NCI-H446 treated with DMSO at 0.1 percent for 48 hours (cell line): ENCODE results near the gene MYB.
A peak's percentile ranks its signal among the peaks of the same experiment; 100 is the strongest.
"Not testable (repeated sequence)": the region's sequence is repeated elsewhere in the genome, so short reads cannot be mapped to it uniquely, and the experiment has no call there.

ENCODE experiments used
- DNase-seq: peaks from one replicate; lab custom pipeline; 2025; lab: John Stamatoyannopoulos, UW

The MYB gene

GRCh38 chr6:135180542-135181332, at the start of gene MYB:
Gene MYB (plus strand): TSS chr6:135181308. CDS start chr6:135181514, 206 bp downstream.
- peak; percentile 47 for DNase-seq

DNA sequence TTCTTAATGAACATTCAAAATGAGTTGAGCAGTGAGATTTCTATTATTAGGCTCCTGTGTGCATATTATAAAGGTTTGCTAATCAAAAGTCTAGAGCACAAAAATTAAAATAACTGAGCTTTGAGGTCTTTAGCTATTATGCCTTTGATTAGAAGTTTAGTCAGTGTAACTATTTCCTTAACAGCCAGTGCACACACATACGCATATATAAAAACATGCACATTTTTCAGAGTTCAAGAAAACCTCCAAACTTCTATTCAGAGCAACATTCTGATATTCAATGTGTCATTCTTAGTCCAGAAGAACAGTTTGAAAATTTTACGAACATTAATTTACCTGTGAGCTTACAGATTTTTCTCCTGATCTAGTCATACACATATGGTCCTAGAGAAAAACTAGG, 48.3 kb upstream of the MYB start:
- no peak for DNase-seq

DNA sequence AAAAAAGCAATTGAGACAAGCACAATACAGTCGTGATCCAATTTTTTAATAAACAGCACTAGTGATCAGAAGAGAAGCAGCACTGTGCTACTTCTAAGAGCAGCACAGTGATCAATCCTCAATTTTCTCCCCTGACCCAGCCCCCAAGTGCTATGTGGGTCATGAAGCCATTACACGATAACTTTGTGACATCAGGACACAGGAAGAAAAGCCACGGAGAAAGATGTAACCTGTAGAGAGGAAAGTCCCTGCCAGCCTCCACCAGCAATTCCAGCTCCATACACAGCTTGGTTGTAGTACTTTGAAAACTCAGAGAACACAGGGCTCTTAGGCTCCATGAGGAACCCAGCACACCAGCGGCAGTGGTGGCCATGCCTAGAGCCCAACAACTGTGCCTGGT, 45.3 kb upstream of the MYB start:
- no peak for DNase-seq

DNA sequence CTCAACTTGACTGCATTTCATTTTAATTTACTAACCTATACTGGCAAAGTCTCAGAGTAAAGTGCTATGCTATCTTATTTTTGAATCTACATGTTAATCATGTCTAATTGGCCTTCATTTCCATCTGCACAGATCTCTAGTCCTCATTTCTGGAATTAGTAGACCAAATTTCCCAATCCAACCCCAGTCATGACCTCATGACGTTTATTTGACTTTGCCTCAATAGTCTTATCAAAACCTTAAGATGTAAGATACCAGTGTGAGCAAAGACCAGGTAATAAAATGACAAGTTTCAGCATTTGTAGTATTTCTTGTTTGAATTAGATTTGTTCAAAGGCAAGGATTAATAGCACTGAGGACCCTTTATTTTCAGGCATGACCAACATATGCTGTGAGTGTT, 43.3 kb upstream of the MYB start:
- DNase-seq: no peak

- DNase-seq: no peak
These were observed 39.9 kb upstream of the MYB start for GRCh38 chr6:135141182-135141581.

DNA sequence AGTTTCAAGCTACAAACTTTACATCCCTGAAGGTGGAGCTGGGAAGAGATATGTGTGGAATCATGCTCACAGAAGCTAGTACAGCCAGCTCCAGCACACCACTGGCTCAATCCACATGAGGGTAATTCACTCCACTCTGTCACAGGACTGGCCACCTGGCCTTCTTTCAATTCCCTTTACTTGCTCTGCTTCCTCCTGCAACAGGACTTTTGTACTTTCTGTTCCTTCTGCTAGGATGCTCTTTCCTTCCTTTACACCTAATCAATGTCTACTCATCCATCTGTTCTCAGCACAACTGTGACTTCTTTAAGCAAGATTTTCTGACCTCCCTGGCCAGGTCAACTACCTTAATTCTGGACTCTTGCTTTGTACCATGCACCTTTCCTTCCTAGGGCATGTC, 39.4 kb upstream of the MYB start:
- DNase-seq: no peak

- DNase-seq: not testable (repeated sequence)
These were observed 38.9 kb upstream of the MYB start for GRCh38 chr6:135142232-135142631.

GRCh38 chr6:135144673-135145062, 36.4 kb upstream of the MYB start:
- DNase-seq: no peak

DNA sequence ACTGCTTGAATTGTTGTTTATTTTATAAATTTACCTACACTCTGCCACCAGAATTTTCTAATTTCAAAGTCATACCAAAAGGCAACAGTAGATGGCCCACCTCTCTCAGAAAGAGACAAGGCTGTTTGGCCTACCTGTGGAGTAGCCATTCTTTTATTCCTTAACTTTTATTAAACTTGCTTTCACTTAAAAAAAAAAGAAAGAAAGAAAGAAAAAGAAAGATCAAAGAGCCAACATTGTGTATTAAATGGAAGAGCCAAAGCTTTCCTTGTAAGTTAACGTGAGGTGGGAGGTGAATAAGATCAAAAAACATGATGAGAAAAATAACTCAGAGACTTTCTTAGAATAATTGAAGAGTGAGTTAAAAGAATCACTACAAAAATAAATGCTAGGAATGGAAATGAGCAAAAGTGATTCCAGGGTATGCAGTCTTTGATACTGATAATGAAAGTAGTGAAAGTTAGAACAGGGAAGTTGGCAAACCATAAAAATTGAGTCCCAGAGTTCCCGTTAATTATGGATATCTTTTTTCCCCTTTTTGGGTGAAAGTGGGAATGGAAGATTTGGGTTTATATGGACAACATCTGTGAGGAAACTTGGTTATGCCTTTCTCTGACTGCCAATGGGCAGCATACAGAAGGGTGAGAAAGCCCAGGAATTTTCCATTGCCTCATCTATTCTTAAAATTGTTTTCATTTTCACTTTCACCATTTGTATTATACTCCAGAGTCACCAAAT, 35.9 kb upstream of the MYB start:
- DNase-seq: no peak

DNA sequence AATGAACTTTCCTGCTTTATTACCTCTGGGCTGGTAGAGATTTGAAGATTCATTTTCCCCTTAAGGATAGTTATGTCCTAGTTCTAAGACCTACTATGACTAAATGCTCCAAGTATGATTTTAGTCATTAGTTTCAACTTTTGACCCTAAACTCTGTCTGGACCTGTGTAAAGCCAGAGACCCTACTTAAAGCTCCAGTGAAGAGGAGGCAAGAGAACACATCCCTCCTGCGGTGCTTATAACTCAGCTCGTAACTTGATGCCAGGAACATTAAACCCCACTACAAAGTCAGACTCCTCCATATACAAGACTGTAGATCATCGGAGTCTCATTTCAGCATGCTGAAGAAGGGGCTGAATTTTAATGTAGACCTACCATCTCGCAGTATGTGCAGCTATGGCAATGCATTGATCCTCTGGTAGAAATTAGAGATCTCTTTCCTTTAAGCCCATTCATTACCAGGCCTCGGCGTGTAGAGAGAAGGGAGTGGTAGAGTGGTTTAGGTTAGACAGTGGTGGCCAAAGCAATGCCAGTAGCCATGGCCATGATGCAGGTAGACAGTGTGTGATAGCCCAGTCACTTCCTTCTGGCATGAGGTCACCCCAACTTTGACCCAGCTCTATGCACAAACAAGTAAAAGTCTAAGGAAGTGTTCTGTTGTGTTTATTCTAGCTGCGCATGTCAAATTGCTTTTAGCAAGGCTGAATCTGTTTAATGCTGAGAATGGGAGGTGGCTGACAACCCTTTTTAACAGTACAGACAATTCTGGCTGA, 34.8 kb upstream of the MYB start:
- no peak for DNase-seq

GRCh38 chr6:135147637-135148592, 33.2 kb upstream of the MYB start:
- no peak for DNase-seq

DNA sequence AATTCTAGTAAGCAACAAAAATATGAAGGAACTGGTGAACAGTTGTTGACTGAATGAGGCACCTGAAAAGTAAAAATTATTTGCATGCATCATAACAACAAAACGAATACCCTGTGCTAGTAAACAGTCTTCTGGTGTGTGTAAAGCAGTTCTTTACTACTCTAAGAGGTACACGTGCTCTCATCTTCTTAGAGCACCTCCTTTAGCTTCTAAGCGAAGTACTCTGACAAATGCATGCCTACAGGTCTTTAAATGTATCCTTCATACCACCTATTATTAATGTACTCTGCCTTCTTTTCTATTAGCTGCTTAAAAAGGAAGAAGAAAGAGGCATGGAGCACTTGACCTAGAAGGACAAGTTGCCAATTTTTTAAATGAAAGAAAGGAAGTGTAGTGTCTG, 32.2 kb upstream of the MYB start:
- no peak for DNase-seq

DNA sequence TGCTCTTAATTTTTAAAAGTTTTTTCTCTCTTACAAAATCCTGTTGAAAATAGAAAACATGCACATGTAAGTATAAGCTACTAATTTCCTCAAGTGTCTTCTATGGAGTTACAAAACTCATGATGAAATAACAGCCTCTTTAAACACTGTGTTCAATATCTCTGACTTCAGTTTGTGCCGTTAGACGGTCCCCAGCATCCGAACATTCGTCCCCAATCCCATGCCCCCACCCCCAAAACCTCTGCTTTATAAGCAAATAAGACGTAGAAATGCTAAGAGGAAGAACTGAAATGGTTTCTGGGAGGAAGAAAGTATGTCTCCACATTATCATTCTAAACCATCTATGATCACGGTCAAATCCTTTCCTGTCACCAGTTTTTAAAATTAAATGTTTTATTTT, 31.7 kb upstream of the MYB start:
- DNase-seq: no peak

GRCh38 chr6:135150481-135150880, 30.6 kb upstream of the MYB start:
- not testable (repeated sequence) for DNase-seq

DNA sequence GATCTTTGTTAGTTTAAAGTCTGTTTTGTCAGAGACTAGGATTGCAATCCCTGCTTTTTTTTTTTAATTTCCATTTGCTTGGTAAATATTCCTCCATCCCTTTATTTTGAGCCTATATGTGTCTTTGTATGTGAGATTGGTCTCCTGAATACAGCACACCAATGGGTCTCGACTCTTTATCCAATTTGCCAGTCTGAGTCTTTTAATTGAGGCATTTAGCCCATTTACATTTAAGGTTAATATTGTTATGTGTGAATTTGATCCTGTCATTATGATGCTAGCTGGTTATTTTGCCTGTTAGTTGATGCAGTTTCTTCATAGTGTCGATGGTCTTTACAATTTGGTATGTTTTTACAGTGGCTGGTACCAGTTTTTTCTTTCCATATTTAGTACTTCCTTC, 27.0 kb upstream of the MYB start:
- not testable (repeated sequence) for DNase-seq

GRCh38 chr6:135158397-135158796, 22.7 kb upstream of the MYB start:
- DNase-seq: no peak

DNA sequence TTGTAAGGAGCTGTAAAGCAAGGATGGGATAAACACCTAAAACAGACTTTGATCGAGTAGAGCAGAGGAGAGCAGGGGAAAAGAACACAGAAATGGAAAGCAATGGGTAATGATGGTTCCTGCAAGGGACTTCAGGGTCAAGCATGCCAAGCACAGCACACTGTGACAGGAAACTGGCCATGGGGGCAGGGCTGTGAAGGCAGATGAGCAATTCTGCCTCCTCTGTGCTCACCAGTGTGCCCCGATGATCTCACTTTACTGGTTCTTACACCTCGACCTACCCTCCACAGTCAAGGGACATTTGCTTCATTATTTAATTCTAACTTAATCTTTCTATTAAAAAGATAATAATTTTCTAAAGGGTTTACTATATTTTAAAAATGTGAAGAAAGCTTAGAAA, 21.6 kb upstream of the MYB start:
- no peak for DNase-seq

DNA sequence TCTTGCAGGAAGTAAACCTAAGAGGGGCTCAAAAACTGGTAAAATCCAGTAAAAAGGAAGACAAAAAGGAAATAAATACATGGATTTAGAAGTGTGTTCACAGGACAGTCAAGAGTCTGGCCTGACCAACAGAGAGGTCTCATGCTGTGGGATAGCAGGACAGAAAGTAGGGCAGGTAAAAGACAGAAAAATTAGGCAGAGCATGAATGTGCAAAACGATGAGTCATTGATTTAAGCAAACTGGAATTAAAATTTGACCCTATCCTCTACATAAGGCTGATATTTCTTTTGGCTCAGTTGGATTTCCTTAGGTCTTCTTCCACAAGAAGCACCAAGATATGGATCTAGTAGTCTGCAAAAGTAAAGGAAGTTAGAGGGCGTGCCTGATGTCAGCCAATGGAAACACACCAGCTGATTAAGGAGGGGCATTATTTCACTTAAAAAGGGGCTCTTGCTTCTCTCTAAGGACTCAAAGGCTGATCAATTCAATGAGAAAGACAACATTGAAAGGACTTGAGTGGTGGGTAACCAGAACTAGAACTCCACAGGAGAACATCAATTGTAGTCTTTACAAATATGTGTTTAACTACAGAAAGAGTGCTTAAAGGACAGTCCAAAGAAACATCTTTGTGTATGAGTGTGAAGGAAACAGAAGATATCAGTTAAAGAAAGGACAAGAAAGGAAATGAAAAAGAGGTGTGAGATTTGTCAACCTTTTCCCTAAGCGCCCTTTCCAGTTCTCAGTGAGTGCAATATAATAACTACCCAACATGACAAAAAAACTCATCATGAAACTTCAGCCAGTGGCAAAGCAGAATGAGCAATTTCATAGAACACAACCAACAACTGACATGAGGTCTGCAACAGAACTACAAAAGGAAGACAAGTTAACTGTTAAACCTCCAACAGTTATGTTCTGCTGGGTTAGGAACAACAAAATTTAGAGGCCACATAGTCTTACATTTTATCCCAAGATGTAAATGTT, 19.4 kb upstream of the MYB start:
- DNase-seq: no peak

DNA sequence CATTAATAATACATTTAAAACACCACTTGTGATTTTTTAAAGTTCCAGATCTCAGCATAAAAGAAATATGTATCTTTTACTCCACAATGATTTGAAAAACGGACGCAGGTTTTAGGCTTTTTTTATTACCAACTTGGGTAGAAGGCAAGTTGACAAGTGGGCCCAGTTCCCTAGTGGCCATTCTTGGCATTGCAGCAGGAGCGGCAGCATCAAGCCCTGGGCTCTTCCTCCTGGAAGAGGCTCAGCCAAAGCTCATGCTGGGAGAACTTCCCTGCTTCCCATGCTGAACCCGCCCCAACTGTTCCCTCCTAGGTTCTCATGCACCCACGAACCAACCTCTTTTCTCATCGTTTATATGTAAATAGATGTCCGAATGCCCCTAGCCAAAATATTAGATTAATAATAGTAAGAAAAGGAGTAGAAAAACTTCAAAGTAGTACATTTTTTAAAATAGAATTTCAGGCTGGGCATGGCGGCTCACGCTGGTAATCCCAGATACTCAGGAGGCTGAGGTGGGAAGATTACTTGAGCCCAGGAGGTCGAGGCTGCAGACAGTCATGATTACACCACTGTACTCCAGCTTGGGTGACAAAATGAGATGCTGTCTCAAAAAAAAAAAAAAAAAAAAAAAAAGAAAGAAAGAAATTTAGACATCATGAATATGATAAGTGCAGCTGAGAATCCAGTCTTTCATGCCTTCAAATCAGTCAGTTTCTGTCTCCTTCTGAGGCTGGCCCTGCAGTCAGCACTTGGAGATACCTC, 18.2 kb upstream of the MYB start:
- no peak for DNase-seq

DNA sequence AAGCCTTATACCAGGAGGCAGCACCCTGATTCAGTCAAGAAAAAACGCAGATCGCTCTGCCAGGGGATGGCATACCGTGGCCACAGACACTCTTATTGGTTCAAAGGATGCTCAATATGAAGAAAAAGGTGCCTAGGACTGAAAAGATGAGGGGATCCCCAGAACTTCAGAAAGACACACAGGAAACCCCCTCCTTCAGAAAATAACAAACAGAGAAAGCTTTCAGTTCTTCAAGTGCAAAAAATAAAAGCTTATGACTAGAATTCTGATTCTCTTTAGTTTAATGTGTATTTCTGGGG, 17.7 kb upstream of the MYB start:
- DNase-seq: no peak
